ENCODE data around the gene DGLUCY. TPM values are rescaled to one million over a fixed set of nuclear protein-coding genes. Genes with fewer than 3 reads are reported as not detected.

Gene DGLUCY
- total RNA-seq, 1 experiment from 2014 or later: 26.7 TPM

GRCh38 chr14:91103116-91103515 lies 10.8 kb upstream of the DGLUCY start:
- Histone ChIP-seq H3K4me1 (ENCODE audit: insufficient read depth, low read length, poor library complexity, severe bottlenecking) (no peaks in the 10 kb centered on the region), H3K9me3 (ENCODE audit: low read depth, low read length, poor library complexity, severe bottlenecking) (no peaks in the 10 kb centered on the region), H3K27me3 (replicated peaks; ENCODE audit: insufficient read depth, low read depth, low read length, poor library complexity) (no peaks in the 10 kb centered on the region), H3K4me3 (ENCODE audit: low read depth, low read length, poor library complexity, severe bottlenecking) (no peak overlapping the region), H3K36me3 (ENCODE audit: insufficient read depth, low read length, poor library complexity, severe bottlenecking) (no peaks in the 10 kb centered on the region), H3K27ac (ENCODE audit: low read depth, low read length, poor library complexity, severe bottlenecking) (no peak overlapping the region)
- no TSS peak for BruUV-seq (replicated peaks)
- ChIA-PET POLR2A (ENCODE audit: low non-redundant PET) (no interaction called here), CTCF (no interaction called here)
- DNase-seq (ENCODE audit: low spot score): no peak
- TF ChIP-seq EZH2 (IDR thresholded peaks at IDR 0.05; ENCODE audit: borderline replicate concordance, low read depth, low read length, poor library complexity, severe bottlenecking) (no peak), CTCF (conservative IDR thresholded peaks at IDR 0.05; ENCODE audit: low read depth, low read length) (no peak)
- intact Hi-C loops (cut with micrococcal nuclease; ENCODE audit: unreplicated experiment): no loop called here

GRCh38 chr14:91108941-91109611 lies 4.8 kb upstream of the DGLUCY start:
- peak; percentile 15 for DNase-seq (ENCODE audit: low spot score)
- no peaks in the 10 kb centered on the region for H3K27me3 ChIP-seq (replicated peaks; ENCODE audit: insufficient read depth, low read depth, low read length, poor library complexity)
- peaks cover 22% of the 10 kb centered on the region for H3K4me1 ChIP-seq (ENCODE audit: insufficient read depth, low read length, poor library complexity, severe bottlenecking)
- no peaks in the 10 kb centered on the region for H3K9me3 ChIP-seq (ENCODE audit: low read depth, low read length, poor library complexity, severe bottlenecking)
- H3K36me3 ChIP-seq (ENCODE audit: insufficient read depth, low read length, poor library complexity, severe bottlenecking): no peaks in the 10 kb centered on the region
- no TSS peak for BruUV-seq (replicated peaks)
- H3K4me3 ChIP-seq (ENCODE audit: low read depth, low read length, poor library complexity, severe bottlenecking): no peak overlapping the region
- no peak for TF ChIP-seq CTCF (conservative IDR thresholded peaks at IDR 0.05; ENCODE audit: low read depth, low read length)
- no peak for TF ChIP-seq EZH2 (IDR thresholded peaks at IDR 0.05; ENCODE audit: borderline replicate concordance, low read depth, low read length, poor library complexity, severe bottlenecking)
- intact Hi-C loops (cut with micrococcal nuclease; ENCODE audit: unreplicated experiment): no loop called here
- POLR2A ChIA-PET (ENCODE audit: low non-redundant PET): no interaction called here
- CTCF ChIA-PET: no interaction called here
- H3K27ac ChIP-seq (ENCODE audit: low read depth, low read length, poor library complexity, severe bottlenecking): no peak overlapping the region

GRCh38 chr14:91111443-91111842 lies 2.4 kb upstream of the DGLUCY start:
- Histone ChIP-seq H3K27ac (ENCODE audit: low read depth, low read length, poor library complexity, severe bottlenecking) (no peak overlapping the region), H3K36me3 (ENCODE audit: insufficient read depth, low read length, poor library complexity, severe bottlenecking) (no peaks in the 10 kb centered on the region), H3K27me3 (replicated peaks; ENCODE audit: insufficient read depth, low read depth, low read length, poor library complexity) (no peaks in the 10 kb centered on the region), H3K4me1 (ENCODE audit: insufficient read depth, low read length, poor library complexity, severe bottlenecking) (peaks cover 41% of the 10 kb centered on the region), H3K4me3 (ENCODE audit: low read depth, low read length, poor library complexity, severe bottlenecking) (no peak overlapping the region), H3K9me3 (ENCODE audit: low read depth, low read length, poor library complexity, severe bottlenecking) (no peaks in the 10 kb centered on the region)
- intact Hi-C loops (cut with micrococcal nuclease; ENCODE audit: unreplicated experiment): no loop called here
- POLR2A ChIA-PET (ENCODE audit: low non-redundant PET): no interaction called here
- no TSS peak for BruUV-seq (replicated peaks)
- CTCF ChIA-PET: no interaction called here
- no peak for DNase-seq (ENCODE audit: low spot score)
- TF ChIP-seq EZH2 (IDR thresholded peaks at IDR 0.05; ENCODE audit: borderline replicate concordance, low read depth, low read length, poor library complexity, severe bottlenecking) (no peak), CTCF (conservative IDR thresholded peaks at IDR 0.05; ENCODE audit: low read depth, low read length) (no peak)
